Activated CD8-positive, alpha-beta memory T cell treated with anti-CD3 and anti-CD28 coated beads, Interleukin-2, amount 10 ng/mL, durations not matched to agents 7 days and 5 days (primary cell): ENCODE results near the gene KLHDC4. TPM values are rescaled to one million over a fixed set of nuclear protein-coding genes. Genes with fewer than 3 reads are reported as not detected.

Source experiments
- ATAC-seq: fragments of 150-1000 bp; cut with Tn5 transposase; one replicate; pipeline ENCODE4 v1.10.0; 2021; ENCODE audit warnings: moderate library complexity
- CTCF ChIA-PET: fragments of 350-600 bp; sonication (Branson Sonifier 250); formaldehyde crosslinking; loops from one replicate; lab custom pipeline; 2021; ENCODE audit warnings: antibody characterized with exemption; lab: Charles Lee
- DNase-seq: peaks from one replicate; pipeline ENCODE4 v3.0.0-alpha.2; 2020
- H3K27ac Mint-ChIP-seq: one replicate; pipeline ENCODE4 v1.8.0; 2021; ENCODE audit warnings: mild to moderate bottlenecking, mixed read lengths
- H3K27me3 Mint-ChIP-seq: one replicate; pipeline ENCODE4 v1.8.0; 2021; ENCODE audit warnings: mixed read lengths
- H3K36me3 Mint-ChIP-seq: one replicate; pipeline ENCODE4 v1.8.0; 2021; ENCODE audit warnings: mild to moderate bottlenecking, mixed read lengths
- H3K4me1 Mint-ChIP-seq: one replicate; pipeline ENCODE4 v1.8.0; 2021; ENCODE audit warnings: mixed read lengths
- H3K4me3 Mint-ChIP-seq: one replicate; pipeline ENCODE4 v1.8.0; 2021; ENCODE audit warnings: mild to moderate bottlenecking, moderate library complexity, mixed read lengths
- H3K9me3 Mint-ChIP-seq: one replicate; pipeline ENCODE4 v1.8.0; 2022; ENCODE audit warnings: low read depth, mixed read lengths
- total RNA-seq, 2 experiments: library from RNA; stranded (reverse); gene quantifications; one replicate each; pipeline ENCODE4 v1.2.3, GENCODE V29; 2021

The KLHDC4 gene
- total RNA-seq, 2 experiments from 2014 or later = 86.0 to 114 TPM

DNA sequence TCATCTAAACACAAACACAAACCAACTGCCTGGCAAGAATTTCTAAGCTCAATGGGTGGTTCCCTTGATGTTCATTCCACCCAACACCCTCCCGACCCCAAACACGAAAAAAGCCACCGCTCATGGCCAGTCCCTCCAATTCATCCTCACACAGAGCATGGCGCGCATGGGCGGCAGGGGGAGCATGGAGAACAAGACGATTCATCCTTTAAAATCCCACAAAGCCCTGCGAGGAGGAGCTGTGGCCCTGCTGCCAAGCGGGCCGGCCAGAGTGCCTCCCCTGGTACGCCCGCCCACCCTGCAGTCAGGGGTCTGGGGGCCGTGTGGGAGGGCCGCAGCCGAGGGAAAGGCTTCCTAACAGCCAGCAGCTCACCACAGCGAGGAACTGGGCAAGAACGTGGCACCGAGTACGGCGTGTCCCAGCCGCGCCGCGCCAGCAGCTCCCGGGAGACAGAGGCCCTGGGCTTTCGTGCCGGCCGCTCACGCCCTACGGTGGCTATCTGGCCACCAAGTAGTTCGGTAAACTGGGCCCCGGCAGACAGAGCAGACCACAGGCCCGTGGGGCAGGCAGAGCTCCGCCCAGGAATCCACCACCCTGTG lies 60.9 kb downstream of the KLHDC4 start:
- H3K4me3 Mint-ChIP-seq = no peak overlapping the region
- ATAC-seq (no peak), DNase-seq (no peak)
- peaks cover 22% of the 10 kb centered on the region for H3K36me3 Mint-ChIP-seq
- H3K9me3 Mint-ChIP-seq = no peaks in the 10 kb centered on the region
- peak overlapping the region; percentile 35 for H3K27ac Mint-ChIP-seq
- H3K27me3 Mint-ChIP-seq = no peaks in the 10 kb centered on the region
- peaks cover 36% of the 10 kb centered on the region for H3K4me1 Mint-ChIP-seq
- CTCF ChIA-PET = interaction anchor here (1.0 kb wide), 1 partner anchor 312 kb away, joined by 3 read pairs; no protein-coding TSS in a partner anchor

DNA sequence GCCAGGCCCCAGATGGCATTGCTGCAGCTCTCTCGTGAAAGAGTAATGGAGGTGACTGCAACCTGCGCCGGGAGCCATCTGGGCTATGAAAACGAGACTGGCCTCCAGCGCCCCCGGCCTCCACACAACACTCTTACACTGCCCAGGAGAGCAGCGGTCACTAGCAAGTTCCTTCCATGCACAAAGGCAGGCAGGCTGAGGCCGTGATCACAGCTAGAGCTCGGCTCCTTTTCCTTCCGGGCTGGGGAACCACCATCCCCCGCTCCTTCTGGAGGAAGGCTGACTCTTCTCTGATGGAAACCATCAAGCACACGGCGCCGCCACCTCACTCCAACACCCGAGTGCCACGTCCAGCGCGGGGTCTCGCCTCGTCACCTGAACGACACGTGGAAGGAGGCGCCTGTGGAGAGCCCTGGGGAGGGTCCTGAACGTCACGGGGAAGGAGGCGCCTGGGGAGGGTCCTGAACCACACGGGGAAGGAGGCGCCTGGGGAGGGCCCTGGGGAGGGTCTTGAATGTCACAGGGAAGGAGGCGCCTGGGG lies 61.9 kb downstream of the KLHDC4 start:
- CTCF ChIA-PET = interaction anchor here (1.2 to 3.2 kb wide), 2 partner anchors 66 to 153 kb away, joined by 3 to 14 read pairs; no protein-coding TSS in a partner anchor
- Mint-ChIP-seq H3K27ac (no peak overlapping the region), H3K36me3 (peaks cover 21% of the 10 kb centered on the region)

DNA sequence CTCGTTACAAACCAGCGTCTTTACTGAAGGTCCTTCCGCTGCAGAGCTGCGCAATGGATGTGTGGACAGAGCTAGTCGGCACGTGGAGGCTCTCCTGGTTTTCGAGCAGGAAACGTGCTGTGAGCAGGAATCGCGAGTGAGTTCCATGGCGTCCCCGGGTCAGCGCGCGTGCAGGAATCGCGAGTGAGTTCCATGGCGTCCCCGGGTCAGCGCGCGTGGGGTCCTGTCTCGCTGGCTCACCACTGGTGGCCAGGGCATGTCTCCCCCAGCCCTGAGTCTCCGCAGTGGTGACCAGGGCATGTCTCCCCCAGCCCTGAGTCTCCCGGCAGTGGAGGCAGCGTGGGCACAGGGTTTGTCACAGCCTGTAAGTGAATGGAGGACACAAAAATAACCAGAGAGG lies 62.7 kb downstream of the KLHDC4 start:
- peak overlapping the region; percentile 80 for H3K27ac Mint-ChIP-seq
- peaks cover 16% of the 10 kb centered on the region for H3K36me3 Mint-ChIP-seq
- peaks cover 53% of the 10 kb centered on the region for H3K4me1 Mint-ChIP-seq

More for the DNA sequence above, 61.9 kb downstream of the KLHDC4 start:
- Mint-ChIP-seq H3K4me3 (no peak overlapping the region), H3K9me3 (no peaks in the 10 kb centered on the region), H3K4me1 (peaks cover 45% of the 10 kb centered on the region), H3K27me3 (no peaks in the 10 kb centered on the region)
- DNase-seq = no peak
- ATAC-seq = no peak

DNA sequence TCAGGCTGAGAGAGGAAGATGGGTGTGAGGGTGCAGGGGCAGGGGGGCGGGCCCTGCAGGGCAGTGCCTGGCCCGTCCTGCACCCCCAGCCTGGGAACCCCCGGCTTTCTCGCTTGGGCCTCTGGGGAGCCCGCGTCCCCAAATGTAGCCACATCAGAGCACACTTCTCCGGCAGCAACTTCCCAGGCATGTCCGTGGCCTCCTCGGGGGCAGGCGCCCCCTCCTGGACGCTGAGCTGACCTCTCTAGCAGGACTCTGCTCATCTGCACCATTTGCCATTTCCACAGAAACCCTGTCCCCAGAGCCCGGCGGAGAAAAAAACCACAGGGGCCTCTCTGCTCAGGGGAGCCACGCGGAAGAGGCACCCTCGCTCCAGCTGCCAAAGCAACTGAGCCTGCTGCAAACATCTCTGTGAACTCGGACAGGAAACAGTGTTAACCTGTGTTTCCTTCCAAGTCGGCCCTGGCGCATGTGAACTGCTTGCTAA lies 63.4 kb downstream of the KLHDC4 start:
- Mint-ChIP-seq H3K4me1 (peaks cover 60% of the 10 kb centered on the region), H3K27ac (peak overlapping the region; percentile 80), H3K9me3 (no peaks in the 10 kb centered on the region), H3K4me3 (peak overlapping the region; percentile 38), H3K27me3 (no peaks in the 10 kb centered on the region), H3K36me3 (peaks cover 16% of the 10 kb centered on the region)
- CTCF ChIA-PET = interaction anchor here (0.6 to 3.2 kb wide), 4 partner anchors 63 to 90 kb away, joined by 3 to 14 read pairs (median 5); partner anchors contain the start of gene KLHDC4
- DNase-seq (peak; percentile 78), ATAC-seq (peak; percentile 67)

More for the DNA sequence above, 62.7 kb downstream of the KLHDC4 start:
- CTCF ChIA-PET = interaction anchor here (0.6 to 3.2 kb wide), 4 partner anchors 67 to 152 kb away, joined by 3 to 14 read pairs (median 3); no protein-coding TSS in a partner anchor
- Mint-ChIP-seq H3K27me3 (no peaks in the 10 kb centered on the region), H3K4me3 (peak overlapping the region; percentile 38), H3K9me3 (no peaks in the 10 kb centered on the region)
- ATAC-seq (no peak), DNase-seq (no peak)

DNA sequence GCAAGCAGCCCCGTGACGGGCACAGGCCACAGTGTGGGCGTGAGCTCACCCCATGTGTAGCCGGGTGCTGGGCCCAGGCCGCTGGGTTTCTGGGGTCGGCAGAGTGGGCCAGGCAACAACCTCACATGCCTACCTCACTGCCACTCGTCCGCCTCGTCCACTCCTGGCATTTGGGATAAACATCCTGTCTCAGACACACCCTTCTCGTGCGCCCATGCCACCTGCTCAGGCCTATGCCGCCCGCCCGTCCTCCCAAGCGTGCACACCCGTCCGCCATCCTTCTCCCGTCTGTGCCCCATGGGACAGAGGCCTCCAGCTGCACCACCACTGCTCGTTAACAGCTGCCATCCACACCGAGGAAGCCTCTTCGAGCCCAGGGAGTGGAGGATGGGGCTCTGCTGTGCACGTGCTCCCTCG lies 64.3 kb downstream of the KLHDC4 start:
- Mint-ChIP-seq H3K4me3 (no peak overlapping the region), H3K9me3 (no peaks in the 10 kb centered on the region), H3K36me3 (peaks cover 13% of the 10 kb centered on the region), H3K27ac (peak overlapping the region; percentile 65), H3K4me1 (peaks cover 62% of the 10 kb centered on the region), H3K27me3 (no peaks in the 10 kb centered on the region)
- CTCF ChIA-PET = interaction anchor here (0.6 to 3.2 kb wide), 3 partner anchors 64 to 1151 kb away, joined by 4 to 14 read pairs (median 7); partner anchors contain the start of gene KLHDC4
- ATAC-seq = no peak
- no peak for DNase-seq

DNA sequence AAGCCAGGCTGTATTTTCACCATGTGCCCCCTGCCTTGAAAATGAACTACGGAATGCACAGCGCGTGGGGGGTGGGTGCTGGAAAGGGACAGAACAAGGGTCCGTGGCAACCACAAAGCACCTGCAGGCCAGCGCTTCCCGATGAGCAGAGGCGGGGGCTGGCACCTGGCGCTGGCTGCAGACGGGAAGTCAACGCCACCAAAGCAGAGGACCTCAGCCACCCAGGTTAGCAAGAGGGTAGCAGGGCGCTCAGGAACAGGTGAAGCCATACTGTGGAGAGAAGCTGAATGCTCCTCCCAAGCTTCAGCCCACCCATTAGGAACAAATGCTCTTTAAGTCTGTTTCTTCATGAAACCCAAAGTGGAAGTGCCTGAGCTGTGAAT lies 64.7 kb downstream of the KLHDC4 start:
- Mint-ChIP-seq H3K27ac (no peak overlapping the region), H3K4me1 (peaks cover 62% of the 10 kb centered on the region), H3K36me3 (peaks cover 16% of the 10 kb centered on the region), H3K9me3 (no peaks in the 10 kb centered on the region), H3K4me3 (no peak overlapping the region), H3K27me3 (no peaks in the 10 kb centered on the region)
- ATAC-seq = no peak
- CTCF ChIA-PET = interaction anchor here (1.8 to 3.2 kb wide), 2 partner anchors 65 to 69 kb away, joined by 7 to 14 read pairs; partner anchors contain the start of gene KLHDC4
- no peak for DNase-seq

DNA sequence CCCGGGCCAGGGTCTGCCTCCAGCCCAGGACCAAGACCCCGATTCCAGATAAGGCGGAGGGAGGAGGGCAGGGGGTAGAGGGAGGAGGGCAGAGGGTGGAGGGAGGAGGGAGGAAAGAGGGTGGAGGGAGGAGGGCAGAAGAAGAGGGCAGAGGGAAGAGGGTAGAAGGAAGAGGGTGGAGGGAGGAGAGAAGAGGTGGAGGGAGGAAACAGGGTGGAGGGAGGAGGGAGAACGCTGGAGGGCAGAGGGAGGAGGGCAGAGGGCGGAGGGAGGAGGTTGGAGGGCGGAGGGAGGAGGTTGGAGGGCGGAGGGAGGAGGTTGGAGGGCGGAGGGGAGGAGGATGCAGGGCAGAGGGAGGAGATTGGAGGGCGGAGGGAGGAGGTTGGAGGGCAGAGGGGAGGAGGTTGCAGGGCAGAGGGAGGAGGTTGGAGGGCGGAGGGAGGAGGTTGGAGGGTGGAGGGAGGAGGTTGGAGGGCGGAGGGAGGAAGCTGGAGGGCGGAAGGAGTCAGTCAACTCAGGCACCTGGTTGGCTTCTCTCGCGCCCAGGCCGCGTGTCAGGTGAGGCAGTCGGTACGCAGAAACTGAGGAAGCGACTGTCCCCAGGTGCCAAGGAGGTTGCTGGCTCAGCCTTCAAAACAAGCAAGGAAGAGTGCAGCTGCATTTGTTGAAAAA lies 65.2 kb downstream of the KLHDC4 start:
- H3K4me3 Mint-ChIP-seq = no peak overlapping the region
- H3K27ac Mint-ChIP-seq = no peak overlapping the region

DNA sequence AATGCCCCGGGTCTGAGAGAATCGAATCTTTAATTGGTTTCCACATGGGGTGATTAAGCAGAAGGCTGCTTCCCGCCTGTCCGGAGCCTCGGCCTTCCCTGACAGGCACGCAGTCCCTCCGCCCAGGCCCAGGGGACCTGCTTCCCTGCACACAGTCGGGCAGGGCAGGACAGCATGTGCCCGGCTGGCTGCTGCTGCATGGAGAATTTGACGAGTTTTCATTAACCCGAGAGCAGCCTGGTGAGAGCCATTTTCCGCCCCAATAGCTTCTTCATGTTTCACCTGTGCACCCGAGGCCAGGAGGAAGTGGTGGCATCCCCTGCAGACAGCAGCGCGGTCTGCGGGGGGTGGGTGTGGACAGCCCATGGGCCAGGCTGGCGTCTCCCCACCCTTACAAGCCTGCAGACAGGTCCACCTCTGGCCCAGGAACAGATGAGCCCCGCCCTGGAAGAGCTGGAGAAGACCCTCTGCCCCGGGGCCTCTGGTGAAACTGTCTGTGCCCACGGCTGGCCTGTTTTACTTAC lies 67.0 kb downstream of the KLHDC4 start:
- H3K9me3 Mint-ChIP-seq = no peaks in the 10 kb centered on the region
- ATAC-seq (peak; percentile 47), DNase-seq (peak; percentile 71)
- peaks cover 57% of the 10 kb centered on the region for H3K4me1 Mint-ChIP-seq
- H3K36me3 Mint-ChIP-seq = peaks cover 13% of the 10 kb centered on the region
- peak overlapping the region; percentile 71 for H3K27ac Mint-ChIP-seq
- CTCF ChIA-PET = interaction anchor here (1.1 to 1.7 kb wide), 4 partner anchors 12 to 69 kb away, joined by 3 to 6 read pairs (median 5); no protein-coding TSS in a partner anchor
- H3K4me3 Mint-ChIP-seq = no peak overlapping the region
- no peaks in the 10 kb centered on the region for H3K27me3 Mint-ChIP-seq

More for the DNA sequence above, 65.2 kb downstream of the KLHDC4 start:
- no peaks in the 10 kb centered on the region for H3K9me3 Mint-ChIP-seq
- H3K4me1 Mint-ChIP-seq = peaks cover 62% of the 10 kb centered on the region
- ATAC-seq = no peak
- H3K27me3 Mint-ChIP-seq = no peaks in the 10 kb centered on the region
- H3K36me3 Mint-ChIP-seq = peaks cover 16% of the 10 kb centered on the region
- DNase-seq = no peak
- CTCF ChIA-PET = interaction anchor here (3.2 kb wide), 1 partner anchor 69 kb away, joined by 14 read pairs; no protein-coding TSS in a partner anchor

DNA sequence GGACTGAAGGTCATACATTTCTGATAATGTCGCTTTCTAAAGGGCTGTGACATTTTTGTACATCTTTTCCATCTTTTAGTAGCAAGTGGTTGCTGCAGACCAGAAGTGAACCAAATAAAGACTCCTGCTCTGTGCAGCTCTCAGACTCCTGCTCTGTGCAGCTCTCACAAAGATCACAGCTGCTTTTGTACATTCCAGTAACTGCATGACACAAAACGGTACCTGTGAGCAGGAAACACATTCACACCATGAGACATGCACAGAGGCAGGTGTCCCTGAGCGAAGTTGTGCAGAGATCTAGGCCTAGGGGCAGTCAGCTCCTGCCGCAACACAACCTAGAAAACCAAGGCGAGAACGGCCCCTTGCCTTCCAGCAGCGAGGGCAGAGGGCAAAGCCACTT lies 67.5 kb downstream of the KLHDC4 start:
- H3K9me3 Mint-ChIP-seq = no peaks in the 10 kb centered on the region
- H3K4me1 Mint-ChIP-seq = peaks cover 52% of the 10 kb centered on the region
- H3K4me3 Mint-ChIP-seq = peak overlapping the region; percentile 23
- CTCF ChIA-PET = interaction anchor here (1.1 to 1.7 kb wide), 4 partner anchors 13 to 69 kb away, joined by 3 to 6 read pairs (median 5); no protein-coding TSS in a partner anchor
- peak; percentile 66 for DNase-seq
- H3K27ac Mint-ChIP-seq = peak overlapping the region; percentile 71
- no peaks in the 10 kb centered on the region for H3K27me3 Mint-ChIP-seq
- ATAC-seq = peak; percentile 60
- peaks cover 13% of the 10 kb centered on the region for H3K36me3 Mint-ChIP-seq

DNA sequence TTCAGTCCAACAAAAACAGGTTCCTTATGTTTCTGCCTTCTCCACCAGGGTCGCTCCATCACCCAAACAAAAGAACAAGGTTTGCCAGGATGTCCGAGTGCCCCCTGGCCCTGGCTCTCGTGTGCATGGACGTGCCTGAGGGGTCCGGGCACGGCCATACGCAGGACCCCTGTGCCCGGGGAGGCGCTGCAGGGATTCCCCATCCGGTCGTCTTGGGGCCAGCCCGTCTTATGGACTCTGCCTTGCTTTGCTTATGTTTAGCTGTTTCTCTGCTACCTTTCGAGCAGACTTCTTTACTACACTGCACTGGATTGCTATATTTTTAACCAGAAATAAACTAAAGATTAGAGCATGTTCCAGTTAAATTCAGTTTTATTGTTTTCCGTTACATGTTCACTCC lies 68.0 kb downstream of the KLHDC4 start:
- H3K27ac Mint-ChIP-seq = peak overlapping the region; percentile 71
- no peaks in the 10 kb centered on the region for H3K27me3 Mint-ChIP-seq
- CTCF ChIA-PET = interaction anchor here (1.1 to 1.7 kb wide), 4 partner anchors 13 to 70 kb away, joined by 3 to 6 read pairs (median 5); no protein-coding TSS in a partner anchor
- DNase-seq = no peak
- H3K9me3 Mint-ChIP-seq = no peaks in the 10 kb centered on the region
- H3K4me1 Mint-ChIP-seq = peaks cover 48% of the 10 kb centered on the region
- H3K36me3 Mint-ChIP-seq = peaks cover 11% of the 10 kb centered on the region
- no peak for ATAC-seq
- no peak overlapping the region for H3K4me3 Mint-ChIP-seq

DNA sequence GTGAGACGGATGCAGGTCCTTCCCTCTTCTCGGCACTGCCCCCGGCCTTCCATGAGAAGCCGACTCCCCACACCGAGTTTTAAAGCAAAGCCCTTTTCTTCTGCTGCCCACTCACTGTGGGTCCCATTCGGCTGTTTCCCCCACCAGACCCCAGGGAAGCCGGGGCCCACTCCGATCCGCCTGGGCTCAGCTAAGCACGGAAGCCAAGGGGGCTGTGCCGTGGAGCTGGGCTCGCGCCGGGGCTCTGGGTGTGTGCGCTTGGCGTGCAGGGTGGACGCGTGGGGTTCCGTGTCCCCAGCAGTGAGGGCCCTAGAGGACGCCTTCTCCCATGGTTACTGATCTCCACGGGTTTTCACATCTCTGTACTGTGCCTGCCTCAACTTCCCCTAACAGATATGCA lies 68.5 kb downstream of the KLHDC4 start:
- Mint-ChIP-seq H3K36me3 (peaks cover 6% of the 10 kb centered on the region), H3K4me1 (peaks cover 42% of the 10 kb centered on the region), H3K27ac (peak overlapping the region; percentile 71), H3K4me3 (no peak overlapping the region), H3K27me3 (no peaks in the 10 kb centered on the region), H3K9me3 (no peaks in the 10 kb centered on the region)
- ATAC-seq = no peak
- CTCF ChIA-PET = no interaction called here
- DNase-seq = no peak

DNA sequence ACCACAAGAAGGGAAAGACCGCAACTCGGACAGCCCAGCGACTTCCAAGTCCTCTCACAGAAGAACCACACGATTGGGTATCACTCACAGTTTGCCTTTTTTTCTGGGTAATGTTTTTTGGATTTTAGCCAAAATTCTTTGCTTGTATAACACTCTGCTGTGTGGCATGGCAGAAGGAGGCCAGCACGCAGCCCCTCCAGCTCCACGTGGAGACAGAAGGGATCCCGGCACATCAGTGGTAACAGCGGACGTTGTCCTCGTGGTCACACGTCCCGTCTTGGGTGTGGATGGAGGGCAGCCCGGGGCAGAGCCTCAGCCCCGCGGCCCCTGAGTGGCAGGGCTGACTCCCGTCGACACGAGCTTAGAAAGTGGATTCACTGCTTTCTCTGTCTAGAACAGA lies 69.1 kb downstream of the KLHDC4 start:
- no peaks in the 10 kb centered on the region for H3K27me3 Mint-ChIP-seq

DNA sequence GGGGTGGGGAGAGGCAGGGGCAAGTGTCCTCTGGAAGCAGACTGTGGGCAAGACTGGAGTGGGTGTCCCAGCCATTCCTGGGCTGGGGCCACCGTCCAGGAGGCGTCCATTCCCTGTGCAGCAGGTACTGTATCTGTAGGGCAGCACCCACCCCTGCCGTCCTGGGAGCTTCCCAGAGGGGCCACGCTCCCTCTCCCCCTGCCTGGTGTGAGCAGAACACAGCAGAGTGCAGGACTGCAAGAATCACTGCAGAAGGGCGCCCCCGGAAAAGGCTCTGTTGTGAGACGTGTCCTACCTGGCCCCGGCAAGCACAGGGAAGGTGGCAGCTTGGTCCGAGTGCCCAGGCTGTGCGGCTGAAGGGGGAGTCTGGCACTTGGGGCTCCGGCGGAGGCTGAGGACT lies 70.3 kb downstream of the KLHDC4 start:
- Mint-ChIP-seq H3K27ac (no peak overlapping the region), H3K36me3 (peaks cover 6% of the 10 kb centered on the region), H3K9me3 (no peaks in the 10 kb centered on the region), H3K4me3 (no peak overlapping the region), H3K4me1 (peaks cover 29% of the 10 kb centered on the region), H3K27me3 (no peaks in the 10 kb centered on the region)
- no peak for DNase-seq
- CTCF ChIA-PET = no interaction called here
- no peak for ATAC-seq

More for the DNA sequence above, 69.1 kb downstream of the KLHDC4 start:
- no peaks in the 10 kb centered on the region for H3K9me3 Mint-ChIP-seq
- H3K4me3 Mint-ChIP-seq = no peak overlapping the region
- H3K36me3 Mint-ChIP-seq = peaks cover 6% of the 10 kb centered on the region
- peaks cover 38% of the 10 kb centered on the region for H3K4me1 Mint-ChIP-seq
- DNase-seq = no peak
- ATAC-seq = no peak
- CTCF ChIA-PET = no interaction called here
- no peak overlapping the region for H3K27ac Mint-ChIP-seq
